Femur (tissue), 1 donor: Measurements from ENCODE around the gene C1QTNF1.
"Not testable (repeated sequence)": the region's sequence is repeated elsewhere in the genome, so short reads cannot be mapped to it uniquely, and the experiment has no call there.

ENCODE experiments used
- DNase-seq: peaks from one replicate; pipeline ENCODE4 v3.0.0-alpha.2; 2017

C1QTNF1 gene

DNA sequence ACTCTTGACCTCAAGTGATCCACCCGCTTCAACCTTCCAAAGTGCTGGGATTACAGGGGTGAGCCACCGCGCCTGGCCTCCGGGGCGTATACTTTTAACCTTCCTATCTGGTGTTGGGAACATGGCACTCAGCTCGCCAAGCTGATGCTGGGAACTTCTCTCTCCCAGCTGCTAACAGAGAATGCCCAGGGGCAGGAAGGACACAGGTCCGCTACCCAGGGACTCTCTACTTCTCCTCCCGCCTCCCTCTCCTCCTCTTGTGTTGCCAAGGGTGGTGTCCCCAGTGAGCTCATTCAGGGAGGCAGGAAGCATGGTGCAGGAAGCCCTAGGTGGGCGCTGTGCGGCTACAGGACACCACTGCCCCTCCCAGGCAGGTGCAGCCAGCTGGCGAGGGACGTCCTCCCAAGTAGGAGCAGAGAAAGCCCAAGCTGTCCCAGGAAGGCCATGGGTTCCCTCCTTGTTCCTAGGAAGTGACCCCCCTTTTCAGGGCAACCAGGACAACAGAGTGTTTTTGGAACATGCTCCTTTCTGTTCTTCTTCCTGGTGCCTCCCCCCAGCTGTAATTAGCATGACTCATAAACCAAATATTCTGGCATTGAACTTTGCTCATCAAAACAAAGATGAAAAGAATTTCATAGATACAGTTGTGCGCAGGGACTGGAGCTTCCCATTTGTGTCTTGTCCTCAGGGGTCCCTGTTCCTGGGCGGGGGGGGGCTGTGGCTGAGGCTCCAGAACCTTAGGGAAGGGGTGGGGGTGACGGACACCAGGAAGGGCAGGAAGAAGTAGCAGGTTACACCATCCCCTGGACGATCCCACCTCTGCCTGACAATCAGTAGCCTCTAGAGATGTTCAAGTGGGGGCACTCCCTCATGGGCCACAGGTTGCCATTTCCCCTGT lies 2.7 kb downstream of the C1QTNF1 start:
- DNase-seq: peak; percentile 18

DNA sequence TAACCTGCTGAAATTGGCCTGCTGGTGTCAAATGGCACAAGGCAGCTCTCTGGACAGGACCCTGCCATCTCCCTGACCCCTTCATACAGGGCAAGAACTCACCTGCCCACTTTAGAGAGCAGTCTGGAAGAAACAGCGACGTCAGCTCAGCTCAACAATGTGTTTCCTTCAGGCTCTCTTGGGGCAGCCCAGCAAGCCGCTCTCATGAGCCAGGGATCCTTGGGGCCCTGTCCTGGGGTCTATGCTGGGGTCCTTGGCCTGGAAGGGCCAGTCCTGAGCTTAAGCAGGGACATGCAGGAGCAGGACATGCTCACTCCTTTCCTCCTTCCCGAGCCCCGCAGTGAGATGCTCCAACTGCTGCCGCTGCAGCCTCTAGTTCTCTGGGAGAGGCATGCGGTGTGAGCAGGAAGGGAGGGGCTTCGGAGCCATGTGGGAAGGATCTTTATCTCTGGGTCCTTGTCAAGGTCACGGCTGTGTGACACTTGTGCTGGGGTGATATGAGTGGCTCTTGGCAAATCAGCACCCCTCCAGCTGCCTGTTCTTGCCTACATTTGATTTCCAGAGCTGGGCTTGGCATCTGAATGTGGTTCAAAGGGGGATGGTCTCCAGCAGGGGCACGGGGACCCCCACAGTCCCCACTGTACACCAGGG lies 3.4 kb downstream of the C1QTNF1 start:
- peak; percentile 46 for DNase-seq

DNA sequence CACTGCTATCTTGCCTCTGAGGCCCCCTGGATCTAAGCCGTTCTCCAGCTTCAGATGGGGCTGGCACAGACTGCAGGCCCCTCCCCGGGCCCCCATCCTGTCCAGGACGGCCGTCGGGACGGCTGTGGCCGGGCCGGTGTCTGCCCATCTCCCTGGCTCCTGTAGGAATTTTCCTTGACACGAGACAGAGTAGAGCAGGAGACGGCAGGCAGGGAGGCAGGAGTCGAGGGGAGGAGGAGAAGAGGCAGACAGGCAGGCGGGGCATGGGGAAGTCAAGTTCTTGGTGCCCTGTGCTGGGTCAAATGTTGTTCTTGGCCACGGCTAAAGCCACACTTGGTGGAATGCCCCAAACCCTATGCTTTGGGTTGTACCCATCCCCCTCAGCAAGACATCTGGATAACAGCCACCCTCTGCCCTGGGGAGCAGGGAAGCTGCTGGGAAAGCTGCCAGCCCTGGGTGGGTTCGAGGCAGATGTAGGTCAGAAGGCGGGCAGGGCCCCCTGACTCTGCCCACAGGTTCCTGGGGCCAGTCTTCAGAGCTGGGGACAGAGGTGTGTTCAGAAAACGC lies 4.0 kb downstream of the C1QTNF1 start:
- peak; percentile 84 for DNase-seq

DNA sequence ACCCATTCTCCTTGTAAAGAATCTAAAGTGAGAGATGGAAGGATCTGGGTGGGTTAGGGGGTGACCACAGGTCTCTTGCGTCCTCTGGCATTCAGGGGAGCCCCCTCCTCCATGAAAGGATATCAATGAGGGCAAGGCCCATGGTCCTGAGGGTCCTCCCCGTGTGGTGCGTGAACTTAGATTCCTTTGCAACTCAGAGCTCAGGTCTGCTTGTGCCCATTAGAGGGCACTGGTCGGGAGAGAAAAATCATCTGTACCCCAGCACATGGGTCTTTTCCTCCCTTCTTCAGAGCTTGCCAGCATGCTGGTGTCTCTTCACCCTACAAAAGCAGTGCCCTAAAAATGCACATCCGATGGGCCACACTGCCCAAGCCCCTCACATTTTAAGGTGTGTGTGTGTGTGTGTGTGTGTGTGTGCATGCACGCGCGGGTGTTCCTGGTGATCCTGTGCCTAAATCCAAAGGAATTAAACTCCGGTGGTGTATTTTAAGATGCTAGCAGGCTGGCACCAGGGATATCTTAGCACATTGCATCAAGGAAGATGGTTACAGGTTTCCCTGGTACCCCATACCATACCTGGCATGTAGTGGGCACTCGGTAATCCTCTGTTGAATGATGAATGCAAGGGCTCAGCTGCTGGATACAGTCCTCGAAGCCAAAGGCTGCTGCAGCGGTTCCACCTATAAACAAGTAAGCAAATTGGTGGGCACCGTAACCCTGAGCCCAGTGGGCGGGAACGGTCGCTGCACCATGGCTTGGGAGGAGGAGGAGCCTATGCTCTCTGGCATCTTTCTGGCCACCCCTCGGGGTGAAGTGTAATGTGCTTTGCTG lies 4.7 kb downstream of the C1QTNF1 start:
- DNase-seq: peak; percentile 30

DNA sequence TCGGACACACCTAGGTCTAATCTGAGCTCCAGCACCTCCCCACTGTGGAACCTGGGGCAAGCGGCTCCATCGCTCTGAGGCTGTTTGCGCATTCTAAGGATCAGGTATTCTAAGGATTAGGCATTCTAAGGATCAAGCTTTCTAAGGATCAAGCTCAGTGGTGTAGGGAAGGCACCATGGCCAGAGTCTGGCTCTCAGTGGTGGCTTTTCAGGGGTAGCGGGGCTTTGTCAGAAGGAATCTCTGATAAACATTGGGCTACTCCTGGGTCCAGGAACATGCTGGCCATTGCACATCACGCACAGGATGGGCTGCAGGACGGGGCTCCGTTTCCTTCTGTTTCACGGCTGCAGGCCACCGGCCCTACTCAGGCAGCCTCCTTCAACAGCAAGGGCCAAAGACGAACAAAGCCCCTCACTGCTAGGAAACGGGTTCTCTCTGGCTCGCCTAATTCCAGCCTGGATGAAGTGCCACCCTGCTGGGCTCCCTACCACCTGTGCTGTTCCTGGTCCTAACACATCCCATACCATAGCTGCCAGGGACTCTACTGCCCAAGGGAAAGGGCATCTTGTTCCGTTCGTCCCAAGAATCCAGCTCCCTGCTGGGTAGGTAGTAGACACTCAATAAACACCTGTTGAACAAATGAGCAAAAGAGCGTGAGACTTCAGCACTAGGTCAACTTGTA lies 5.5 kb downstream of the C1QTNF1 start:
- no peak for DNase-seq

DNA sequence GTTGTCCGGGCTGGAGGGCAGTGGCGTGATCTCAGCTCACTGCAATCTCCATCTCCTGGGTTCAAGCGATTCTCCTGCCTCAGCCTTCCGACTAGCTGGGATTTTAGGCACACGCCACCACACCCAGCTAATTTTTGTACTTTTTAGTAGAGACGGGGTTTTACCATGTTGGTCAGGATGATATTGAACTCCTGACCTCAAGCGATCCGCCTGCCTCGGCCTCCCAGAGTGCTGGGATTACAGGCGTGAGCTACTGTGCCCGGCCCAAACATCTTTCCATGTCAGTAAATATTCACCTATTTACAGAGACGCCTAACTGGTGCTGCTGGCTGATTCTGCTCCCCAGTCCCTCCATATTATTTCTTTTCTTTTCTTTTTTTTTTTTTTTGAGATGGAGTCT lies 6.7 kb downstream of the C1QTNF1 start:
- not testable (repeated sequence) for DNase-seq

DNA sequence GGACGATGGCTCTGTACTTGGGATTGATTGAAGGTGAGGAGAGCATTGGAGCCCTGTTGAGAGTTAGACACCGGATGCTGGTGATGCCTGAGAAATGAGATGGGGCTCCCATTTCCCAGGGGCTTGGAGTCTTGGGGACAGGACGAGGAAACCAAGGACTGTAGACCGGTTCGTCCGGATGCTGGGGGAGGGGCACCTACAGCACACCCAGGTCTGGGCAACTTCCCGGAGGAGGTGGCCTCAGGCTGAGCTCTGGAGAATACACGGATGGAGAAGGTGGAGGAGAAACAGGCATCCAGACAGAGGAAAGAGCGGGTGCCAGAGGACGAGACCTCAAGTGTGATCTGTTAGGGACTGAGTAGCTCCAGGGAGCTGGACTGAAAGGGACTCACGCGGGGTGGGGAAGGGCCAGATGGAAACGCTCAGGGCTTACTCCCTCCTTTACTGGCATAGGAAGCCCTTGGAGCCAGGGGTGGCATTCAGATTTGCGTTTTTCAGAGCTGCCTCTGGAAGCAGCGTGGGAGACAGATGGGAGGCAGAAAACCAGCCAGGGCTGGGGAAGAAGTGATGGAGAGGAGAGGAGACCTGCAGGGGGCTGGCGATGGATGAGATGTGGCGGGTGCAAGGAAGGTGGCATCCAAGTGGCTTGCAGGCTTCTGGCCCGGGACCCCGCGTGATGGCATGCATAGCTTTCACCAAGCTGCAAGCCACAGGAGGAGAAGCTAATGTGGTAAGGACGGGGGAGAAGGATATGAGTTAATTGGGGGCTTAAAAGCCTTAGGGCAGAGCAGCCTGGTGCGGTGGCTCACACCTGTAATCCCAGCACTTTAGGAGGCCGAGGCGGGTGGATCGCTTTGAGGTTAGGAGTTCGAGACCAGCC lies 8.3 kb downstream of the C1QTNF1 start:
- no peak for DNase-seq

DNA sequence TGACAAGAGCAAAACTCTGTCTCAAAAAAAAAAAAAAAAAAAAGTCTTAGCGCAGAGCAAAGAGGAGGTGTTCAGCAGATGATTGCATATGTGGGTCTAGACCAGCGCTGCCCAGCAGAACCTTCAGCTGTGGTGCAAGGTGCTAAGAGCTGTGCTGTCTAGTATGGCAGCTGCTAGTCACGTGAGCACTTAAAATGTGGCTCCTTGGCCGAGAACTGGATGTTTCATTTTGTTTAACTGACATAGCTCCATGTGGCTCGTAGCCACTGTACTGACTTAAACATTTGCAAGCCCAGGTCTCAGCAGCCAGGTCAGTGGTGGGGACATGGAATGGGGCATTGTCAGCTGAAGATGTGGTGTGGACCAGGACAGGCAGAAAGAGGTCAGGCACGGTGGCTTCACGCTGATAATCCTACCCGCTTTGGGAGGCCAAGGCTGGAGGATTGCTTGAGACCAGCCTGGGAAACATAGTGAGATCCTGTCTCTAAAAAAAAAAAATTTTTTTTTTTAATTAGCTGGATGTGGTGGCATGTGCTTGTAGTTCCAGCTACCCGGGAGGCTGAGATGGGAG lies 9.2 kb downstream of the C1QTNF1 start:
- DNase-seq: no peak

DNA sequence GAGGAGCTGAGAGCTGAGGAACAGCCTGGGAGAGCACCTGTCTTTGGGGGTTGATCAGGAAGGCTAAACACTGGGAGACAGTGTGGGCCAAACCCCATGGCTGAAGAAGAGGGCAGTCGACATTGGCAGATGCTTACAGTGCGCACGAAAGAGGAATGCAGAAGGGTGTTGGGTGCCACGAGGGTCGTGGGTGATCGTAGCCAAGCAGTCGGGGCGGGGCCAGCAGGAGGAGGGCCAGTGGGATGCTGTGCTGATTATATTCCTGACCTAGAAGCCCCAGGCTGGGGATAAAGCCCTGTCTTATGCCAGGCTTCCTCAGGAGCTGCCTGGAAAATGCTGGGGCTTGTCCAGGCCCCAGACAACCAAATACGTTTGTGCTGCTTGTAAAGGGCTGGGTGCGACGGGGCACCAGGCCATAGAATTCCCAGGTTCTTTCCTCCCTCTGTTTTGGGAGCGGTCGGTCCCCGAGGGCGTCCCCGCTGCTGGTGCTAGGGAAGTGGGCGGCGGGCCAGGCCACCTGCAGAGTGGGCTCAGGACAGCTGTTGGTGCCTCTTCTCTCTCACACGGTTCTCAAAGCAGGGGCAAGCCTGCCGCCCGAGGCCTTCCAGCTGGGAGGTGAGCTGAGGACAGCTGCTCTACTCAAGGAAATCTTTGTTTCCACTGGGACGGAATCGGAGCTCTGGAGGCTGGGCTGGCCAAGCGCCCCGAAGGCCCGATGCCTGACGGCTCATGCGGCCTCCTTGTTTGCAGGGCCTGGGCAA lies 10.0 kb downstream of the C1QTNF1 start:
- DNase-seq: peak; percentile 80

DNA sequence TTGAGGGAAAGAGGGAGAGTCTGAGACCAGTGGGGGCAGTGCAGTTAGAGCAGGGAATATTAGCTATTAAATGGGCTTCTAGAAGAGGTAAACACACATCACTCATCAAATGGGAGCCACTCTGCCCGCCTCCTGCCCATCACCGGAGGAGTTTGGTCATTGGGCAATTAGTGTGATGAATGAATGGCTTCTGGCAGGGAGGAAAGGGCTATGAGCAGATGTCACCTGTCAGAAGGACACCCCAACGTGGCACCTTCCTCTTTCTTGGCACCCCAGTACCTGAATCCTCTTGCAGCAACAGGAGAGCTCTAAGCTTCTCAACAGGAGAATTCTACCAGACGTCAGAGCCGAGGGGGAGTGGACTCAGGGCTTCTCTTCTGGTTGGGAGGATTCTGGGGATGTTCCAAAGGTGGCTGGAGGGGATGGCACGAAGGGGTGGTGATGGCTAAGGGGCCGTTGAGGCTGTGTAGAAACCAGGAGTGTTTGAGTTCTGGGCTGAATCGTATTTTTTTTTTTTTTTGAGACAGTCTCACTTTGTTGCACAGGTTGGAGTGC lies 11.0 kb downstream of the C1QTNF1 start:
- DNase-seq: no peak

DNA sequence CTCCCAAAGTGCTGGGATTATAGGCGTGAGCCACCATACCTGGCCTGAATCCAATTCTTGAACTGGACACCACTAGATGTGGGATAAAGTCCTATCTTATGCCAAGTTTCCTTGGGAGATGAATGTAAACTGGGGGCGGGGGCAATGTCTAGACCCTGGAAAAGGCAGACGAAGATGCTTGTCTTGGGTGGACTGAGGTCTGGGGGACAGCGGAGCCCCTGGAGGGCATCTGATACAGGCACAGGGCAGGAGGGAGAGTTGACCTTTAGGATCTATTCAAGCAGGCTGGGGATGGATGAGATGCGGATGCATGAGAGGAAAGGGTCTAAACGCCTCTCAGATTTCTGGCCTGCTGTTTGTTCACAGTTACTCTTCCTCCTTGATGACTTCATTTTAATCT lies 11.7 kb downstream of the C1QTNF1 start:
- DNase-seq: no peak

DNA sequence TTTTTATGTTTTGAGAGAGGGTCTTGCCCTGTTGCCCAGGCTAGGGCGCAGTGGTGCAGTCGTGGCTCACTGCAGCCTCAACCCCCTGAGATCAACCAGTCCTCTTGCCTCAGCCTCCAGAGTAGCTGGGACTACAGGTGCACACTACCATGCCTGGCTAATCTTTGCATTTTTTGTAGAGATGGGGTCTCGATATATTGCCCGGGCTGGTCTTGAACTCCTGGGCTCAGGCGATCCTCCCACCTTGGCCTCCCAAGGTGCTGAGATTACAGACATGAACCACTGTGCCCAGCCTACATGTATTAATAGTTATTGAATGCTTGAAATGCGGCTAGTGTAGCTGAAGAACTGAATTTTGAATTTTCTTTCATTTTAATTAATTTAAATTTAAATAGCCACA lies 12.2 kb downstream of the C1QTNF1 start:
- no peak for DNase-seq

DNA sequence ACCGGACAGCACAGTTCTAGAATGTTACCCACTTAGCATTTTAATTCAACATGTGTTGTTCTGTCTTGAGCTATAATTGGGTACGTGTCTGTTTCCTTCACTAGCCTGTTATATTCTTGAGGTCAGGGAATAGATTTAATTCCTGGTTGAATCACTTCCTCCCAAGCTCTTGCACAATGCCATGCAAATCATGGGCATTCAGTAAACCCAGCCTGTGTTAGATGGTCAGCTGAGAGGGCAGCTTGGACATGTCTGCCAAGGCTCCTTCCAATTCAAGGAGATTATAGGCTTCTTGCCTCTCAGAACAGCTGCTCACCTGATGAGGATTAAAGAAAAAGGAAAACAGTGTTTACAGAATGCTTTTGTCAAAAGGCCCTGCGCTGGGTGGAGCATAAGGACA lies 12.6 kb downstream of the C1QTNF1 start:
- peak; percentile 34 for DNase-seq

DNA sequence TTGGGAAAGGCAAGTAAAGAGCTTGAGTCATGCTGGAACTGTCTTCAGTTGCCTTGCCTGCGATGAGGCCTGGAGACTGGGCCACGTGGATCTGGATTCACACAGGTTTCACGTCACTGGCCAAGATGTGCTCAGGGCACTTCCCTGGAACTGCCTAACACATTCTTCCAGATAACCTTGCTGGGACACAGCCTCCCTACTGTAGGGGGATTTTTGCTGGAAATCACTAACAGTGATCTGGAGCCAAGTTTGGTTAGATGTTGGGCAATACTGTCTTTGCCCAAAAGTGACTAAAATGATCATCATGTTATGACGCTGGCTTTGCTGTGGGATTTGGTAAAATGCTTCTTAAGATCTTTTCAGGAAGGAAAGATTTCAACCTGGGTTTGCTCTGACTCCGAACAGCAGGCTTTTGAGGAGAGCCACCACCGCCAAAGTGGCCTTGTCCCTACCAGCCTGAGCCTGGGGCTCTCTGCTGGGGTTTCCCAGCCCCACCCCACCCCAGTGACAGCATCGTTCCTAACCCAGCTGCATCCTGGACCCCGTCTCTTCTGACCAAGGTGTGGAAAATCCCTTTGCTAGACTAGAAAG lies 14.7 kb downstream of the C1QTNF1 start:
- no peak for DNase-seq

DNA sequence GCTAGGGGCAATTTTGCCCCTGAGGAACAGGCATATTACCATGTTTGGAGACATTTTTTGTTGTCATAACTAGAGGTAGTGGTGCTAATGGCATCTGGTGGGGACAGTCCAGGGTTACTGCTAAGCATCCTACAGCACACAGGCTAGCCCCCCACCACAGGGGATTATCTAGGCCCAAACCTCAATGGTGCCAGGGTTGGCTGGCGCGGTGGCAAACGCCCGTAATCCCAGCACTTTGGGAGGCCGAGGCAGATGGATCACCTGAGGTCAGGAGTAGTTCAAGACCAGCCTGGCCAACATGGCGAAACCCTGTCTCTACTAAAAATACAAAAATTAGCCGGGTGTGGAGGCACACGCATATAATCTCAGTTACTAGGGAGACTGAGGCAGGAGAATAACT lies 15.2 kb downstream of the C1QTNF1 start:
- DNase-seq: no peak

DNA sequence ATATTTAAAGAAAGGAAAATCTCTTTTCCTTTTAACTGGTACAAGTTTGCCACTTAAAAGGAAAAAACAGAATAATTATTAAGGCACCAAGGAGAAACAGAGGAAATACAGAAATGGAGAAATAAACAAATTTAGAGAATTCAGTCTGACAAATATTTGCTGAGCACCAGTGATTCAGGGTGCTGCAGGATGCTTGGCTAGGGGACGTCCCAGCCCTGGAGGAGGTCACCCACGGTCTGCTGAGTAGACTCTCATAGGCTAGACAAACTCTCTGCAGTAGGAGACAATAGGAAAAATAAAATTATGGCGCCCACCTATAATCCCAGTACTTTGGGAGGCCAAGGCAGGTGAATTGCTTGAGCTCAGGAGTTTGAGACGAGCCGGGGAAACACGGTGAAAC lies 15.9 kb downstream of the C1QTNF1 start:
- DNase-seq: no peak

DNA sequence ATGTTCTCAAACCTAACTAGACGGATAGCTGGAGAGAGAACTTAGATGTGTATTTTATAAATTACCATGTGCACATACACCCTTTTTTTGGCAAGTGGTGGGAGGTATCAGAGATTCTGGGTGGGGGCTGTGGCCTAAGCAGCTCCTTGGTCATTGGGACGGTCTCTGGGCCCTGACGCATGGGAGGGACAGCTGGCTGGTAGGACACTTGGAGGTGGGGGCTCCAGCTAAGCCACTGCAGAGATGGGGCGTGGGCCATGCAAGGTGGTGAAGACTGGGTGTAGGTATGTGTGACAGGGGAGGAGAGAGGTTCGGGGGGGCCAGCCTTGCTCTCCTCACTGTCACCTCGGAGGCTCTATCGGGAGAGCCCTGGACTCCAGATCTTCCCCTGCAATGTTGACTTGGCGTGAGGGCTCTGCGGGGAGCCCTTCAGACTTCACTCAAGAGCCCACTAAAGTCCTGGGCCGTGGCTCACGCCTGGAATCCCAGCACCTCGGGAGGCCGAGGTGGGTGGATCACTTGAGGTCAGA lies 17.1 kb downstream of the C1QTNF1 start:
- DNase-seq: no peak

DNA sequence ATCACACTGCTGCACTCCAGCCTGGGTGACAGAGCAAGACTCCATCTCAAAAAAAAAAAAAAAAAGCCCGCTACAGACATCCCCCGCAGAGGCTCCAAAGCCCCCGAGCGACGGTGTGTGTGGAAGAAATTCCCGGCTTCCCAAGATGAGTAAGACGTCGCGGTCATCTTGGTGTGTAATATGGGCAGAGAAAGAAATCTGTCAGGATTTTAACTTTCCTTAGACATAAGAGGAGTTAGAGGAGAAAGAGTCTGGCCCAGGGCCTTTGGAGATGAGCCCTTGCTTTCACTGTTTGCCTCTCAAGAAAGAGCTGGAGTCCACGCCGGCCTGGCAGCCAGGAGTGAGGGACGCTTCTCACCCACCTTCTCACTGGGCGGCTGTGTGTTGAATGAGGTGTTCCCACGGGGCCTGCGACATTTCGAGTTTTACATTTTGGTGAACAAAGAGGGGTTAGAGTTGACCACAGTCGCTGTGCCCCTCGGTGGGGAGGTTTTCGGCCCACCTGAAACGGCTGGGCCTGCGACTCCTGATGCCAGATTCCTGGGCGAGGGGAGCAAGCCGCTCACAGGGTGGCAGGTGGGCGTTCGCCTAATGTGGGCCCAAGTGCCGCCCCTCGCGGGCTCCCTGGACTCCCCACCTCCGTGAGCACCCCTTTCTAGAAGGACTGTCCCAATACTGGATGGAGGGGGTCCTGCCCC lies 17.9 kb downstream of the C1QTNF1 start:
- peak; percentile 35 for DNase-seq
